Bronchial epithelial cell (primary cell): ENCODE data around the gene CTNND2. TPM values are rescaled to one million over a fixed set of nuclear protein-coding genes. Genes with fewer than 3 reads are reported as not detected.

Source experiments
- DNase-seq: peaks from one replicate; pipeline ENCODE4 v3.0.0-alpha.2; 2010; ENCODE audit warnings: low read depth
- FAIRE-seq: peaks from 2 replicates; lab custom pipeline; 2011; peaks lifted over from hg19 to GRCh38; lab: Jason Lieb, UNC
- H3K27me3 ChIP-seq: 2 replicates; pipeline ENCODE4 v1.5.1; 2011; ENCODE audit warnings: low read length; ENCODE audit not compliant: control insufficient read depth, insufficient read depth
- H3K36me3 ChIP-seq: 2 replicates; pipeline ENCODE4 v1.5.1; 2011; ENCODE audit warnings: low read length; ENCODE audit not compliant: control insufficient read depth, insufficient read depth
- H3K4me3 ChIP-seq: 2 replicates; pipeline ENCODE4 v1.5.1; 2011; ENCODE audit warnings: mild to moderate bottlenecking, low read depth, low read length, control low read depth
- CTCF ChIP-seq: IDR thresholded peaks from 2 replicates; pipeline ENCODE4 v1.5.1; 2011; ENCODE audit warnings: mild to moderate bottlenecking, moderate library complexity, low read length, control low read depth, inconsistent platforms; ENCODE audit not compliant: insufficient read depth, severe bottlenecking
- total RNA-seq: library from RNA; depleted of rRNA; stranded (reverse); fragments of >200 nt; gene quantifications from 2 replicates; pipeline ENCODE4 v1.2.1, GENCODE V29; 2014

Gene CTNND2
- total RNA-seq, 1 donor from 2014 or later: not detected

GRCh38 chr5:11527652-11528349, 376.4 kb downstream of the CTNND2 start:
- no peaks in the 10 kb centered on the region for H3K36me3 ChIP-seq
- H3K27me3 ChIP-seq: no peaks in the 10 kb centered on the region
- DNase-seq: no peak
- H3K4me3 ChIP-seq: no peak overlapping the region
- no peak for TF ChIP-seq CTCF
- no peak for FAIRE-seq

DNA sequence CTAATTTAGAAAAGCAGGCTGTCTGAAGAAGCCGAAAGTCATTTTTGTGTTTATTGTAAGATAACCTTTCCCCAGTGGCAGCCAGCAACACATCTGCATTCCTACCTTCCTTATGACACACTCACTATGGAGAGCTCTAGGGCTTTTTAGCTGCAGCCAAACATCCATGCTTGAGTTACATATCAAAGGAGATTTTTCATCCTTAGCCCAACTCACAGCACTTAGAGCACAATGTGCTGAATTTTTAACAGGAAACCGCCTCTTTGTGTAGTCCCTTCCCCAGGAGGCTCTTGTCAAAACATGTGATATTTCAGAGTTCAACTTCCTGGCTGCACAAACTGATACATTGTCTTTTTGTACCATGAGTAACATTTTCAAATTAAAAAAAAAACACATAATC, 379.2 kb downstream of the CTNND2 start:
- TF ChIP-seq CTCF: no peak
- no peak for DNase-seq
- FAIRE-seq: no peak
- H3K27me3 ChIP-seq: no peaks in the 10 kb centered on the region
- H3K4me3 ChIP-seq: no peak overlapping the region
- H3K36me3 ChIP-seq: no peaks in the 10 kb centered on the region

- no peaks in the 10 kb centered on the region for H3K27me3 ChIP-seq
- H3K4me3 ChIP-seq: no peak overlapping the region
- no peak for FAIRE-seq
- no peak for TF ChIP-seq CTCF
- H3K36me3 ChIP-seq: no peaks in the 10 kb centered on the region
- no peak for DNase-seq
Measured at GRCh38 chr5:11524188-11524587, 380.1 kb downstream of the CTNND2 start.

GRCh38 chr5:11522796-11523195, 381.4 kb downstream of the CTNND2 start:
- H3K36me3 ChIP-seq: no peaks in the 10 kb centered on the region
- no peaks in the 10 kb centered on the region for H3K27me3 ChIP-seq
- DNase-seq (no peak), FAIRE-seq (no peak)
- no peak overlapping the region for H3K4me3 ChIP-seq
- TF ChIP-seq CTCF: no peak

DNA sequence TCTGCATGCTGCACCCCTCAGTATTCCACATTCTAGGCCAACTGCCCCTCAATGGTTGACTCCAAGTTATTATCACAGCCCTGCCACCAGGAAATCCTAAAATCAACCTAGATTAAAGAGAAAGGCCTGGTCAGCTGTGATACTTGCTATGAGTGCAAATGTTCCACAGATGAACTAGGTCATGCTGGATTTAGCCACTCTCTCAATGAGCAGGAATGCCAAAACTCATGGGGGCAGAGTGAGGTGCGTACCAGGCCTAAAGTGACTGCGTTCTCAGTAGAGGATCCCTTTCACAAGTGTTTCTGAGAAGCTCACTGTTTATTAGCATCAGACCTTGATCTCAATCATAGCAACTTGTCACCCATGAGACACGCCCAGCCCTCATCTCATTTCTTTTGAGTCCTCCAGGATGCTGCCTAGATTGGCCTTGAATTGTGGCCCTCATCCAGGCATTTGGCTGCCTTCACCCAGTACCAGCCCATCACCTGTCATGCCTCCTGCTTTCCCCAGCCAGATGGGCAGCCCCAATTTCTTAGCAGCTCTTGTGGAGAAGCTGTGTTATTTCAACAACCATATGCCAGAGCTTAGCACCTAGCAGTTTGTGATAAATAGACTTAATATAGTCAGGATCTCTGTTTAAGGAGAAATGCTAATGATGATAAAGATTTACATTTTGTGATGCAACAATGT, 383.9 kb downstream of the CTNND2 start:
- DNase-seq: no peak
- FAIRE-seq: no peak
- no peaks in the 10 kb centered on the region for H3K27me3 ChIP-seq

More for the DNA sequence above, 383.9 kb downstream of the CTNND2 start:
- TF ChIP-seq CTCF: no peak
- Histone ChIP-seq H3K4me3 (no peak overlapping the region), H3K36me3 (no peaks in the 10 kb centered on the region)
